ENCODE results near the gene GOLT1B. TPM values are rescaled to one million over a fixed set of nuclear protein-coding genes. Genes with fewer than 3 reads are reported as not detected.

Gene GOLT1B
- total and polyA plus RNA-seq, 2 of the 8 experiments (the other 6 are each of a cell fraction or from before 2014, with no cell fraction given): 18.3 to 38.3 TPM

DNA sequence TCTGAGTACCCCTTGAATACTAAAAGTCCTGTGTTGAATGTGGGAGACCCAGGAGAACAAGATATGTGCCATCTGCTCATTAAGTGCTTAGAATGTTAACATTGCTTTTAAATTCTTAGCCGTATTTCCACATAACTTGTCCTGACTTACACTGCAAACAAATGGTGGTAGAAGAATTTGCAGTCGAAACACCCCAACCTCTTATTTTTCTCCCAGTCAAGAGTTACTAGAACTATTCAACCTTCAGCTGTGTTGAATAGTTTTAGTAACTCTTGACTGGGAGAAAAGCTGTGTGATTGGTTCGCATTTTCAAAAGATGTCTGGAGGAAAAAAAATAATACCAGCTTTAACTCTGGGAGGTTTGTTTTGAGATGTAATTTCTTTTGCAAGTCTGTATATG, 16.9 kb downstream of the GOLT1B start:
- H2AK5ac ChIP-seq (ENCODE audit: low read depth, low read length): no peak overlapping the region
- H3K4ac ChIP-seq (replicated peaks; ENCODE audit: insufficient read length, low read depth, low read length): no peak overlapping the region
- no peak overlapping the region for H2BK20ac ChIP-seq (ENCODE audit: low read length)
- no peak overlapping the region for H3K14ac ChIP-seq (ENCODE audit: insufficient read length)
- TF ChIP-seq TAF1 (IDR thresholded peaks at IDR 0.05; ENCODE audit: low read depth, low read length) (no peak), EZH2 (IDR thresholded peaks at IDR 0.05; ENCODE audit: low read depth, low read length, severe bottlenecking) (no peak), TCF12 (IDR thresholded peaks at IDR 0.05; ENCODE audit: low read depth, low read length) (no peak), BRCA1 (IDR thresholded peaks at IDR 0.05; ENCODE audit: low read depth, low read length) (no peak), RXRA (IDR thresholded peaks at IDR 0.05; ENCODE audit: insufficient read depth, low read depth, low read length) (no peak)
- DNase-seq (ENCODE audit: low read depth in 1 of 2, low spot score in 2 of 2) (no peak), FAIRE-seq (no peak)
- H3K18ac ChIP-seq (ENCODE audit: extremely low read depth, low read length): no peak overlapping the region
- H3K79me1 ChIP-seq (ENCODE audit: low read depth, low read length): no peaks in the 10 kb centered on the region
- H4K8ac ChIP-seq (ENCODE audit: extremely low read depth, insufficient read depth, low read length): no peak overlapping the region
- no peak overlapping the region for H4K5ac ChIP-seq (ENCODE audit: insufficient read length, low read depth, low read length)
- H2AFZ ChIP-seq (ENCODE audit: low read length): no peak overlapping the region
- no peak overlapping the region for H2BK15ac ChIP-seq (ENCODE audit: low read length)
- no peak overlapping the region for H3K27ac ChIP-seq (ENCODE audit: low read depth, low read length)
- H2BK120ac ChIP-seq (replicated peaks; ENCODE audit: low read depth, low read length): no peak overlapping the region
- no peaks in the 10 kb centered on the region for H3K79me2 ChIP-seq (ENCODE audit: control insufficient read depth in 1 of 2, insufficient read depth in 2 of 2, low read length in 2 of 2)
- H3K27me3 ChIP-seq (replicated peaks in 1 of 4; ENCODE audit: control insufficient read depth in 3 of 4, extremely low read depth in 1 of 4, insufficient read depth in 3 of 4, low read length in 3 of 4): no peaks in the 10 kb centered on the region
- peaks cover 0 to 22% (median 4%) of the 10 kb centered on the region in 4 experiments; a peak in 5 of 8 replicates for H3K36me3 ChIP-seq (ENCODE audit: control insufficient read depth in 2 of 4, insufficient read depth in 4 of 4, low read length in 3 of 4)
- no peak overlapping the region for H4K91ac ChIP-seq (replicated peaks; ENCODE audit: insufficient read length, low read length)
- no peak overlapping the region for H2BK5ac ChIP-seq (ENCODE audit: low read depth, low read length)
- no peaks in the 10 kb centered on the region for H3K9me3 ChIP-seq (ENCODE audit: insufficient read depth in 2 of 2, low read depth in 1 of 2, low read length in 1 of 2)
- no peak overlapping the region for H3K4me3 ChIP-seq (ENCODE audit: extremely low read depth in 1 of 4, insufficient read depth in 2 of 4, low read depth in 3 of 4, low read length in 4 of 4)
- no peaks in the 10 kb centered on the region for H3K23me2 ChIP-seq (ENCODE audit: low read depth, low read length)
- no peak overlapping the region for H3K23ac ChIP-seq (ENCODE audit: insufficient read length)
- ChIA-PET POLR2A (ENCODE audit: partially characterized antibody) (no interaction called here), CTCF (ENCODE audit: partially characterized antibody) (no interaction called here)
- H3K9ac ChIP-seq (replicated peaks in 1 of 4; ENCODE audit: extremely low read depth in 1 of 4, low read depth in 3 of 4, low read length in 3 of 4): no peak overlapping the region
- H4K20me1 ChIP-seq (replicated peaks in 1 of 2; ENCODE audit: control insufficient read depth in 1 of 2, insufficient read depth in 2 of 2, low read length in 2 of 2): peaks cover 0 to 3% of the 10 kb centered on the region in 2 experiments
- H3K56ac ChIP-seq (replicated peaks; ENCODE audit: insufficient read length, low read depth, low read length): no peak overlapping the region
- H3K4me1 ChIP-seq (replicated peaks in 1 of 4; ENCODE audit: control insufficient read depth in 3 of 4, insufficient read depth in 4 of 4, low read length in 3 of 4): no peaks in the 10 kb centered on the region
- no peak overlapping the region for H3K4me2 ChIP-seq (ENCODE audit: insufficient read depth in 1 of 2, low read depth in 2 of 2, low read length in 2 of 2)
- 95% methylated on average over 3 of the region's 3 CpGs; no CpG with 5 or more reads in 1 of the 2 experiments for WGBS, 2 experiments (ENCODE audit: extremely low coverage in 1 of 2, insufficient coverage in 1 of 2, insufficient read length in 1 of 2, insufficient replicate concordance in 2 of 2, low coverage in 1 of 2, low lambda C conversion rate in 2 of 2, missing lambda C conversion rate in 1 of 2)
- H2BK12ac ChIP-seq (ENCODE audit: low read depth, low read length): no peak overlapping the region

Measured in H1 (cell line).